Choroid plexus epithelial cell (primary cell): Measurements from ENCODE around the gene KIFC1.
A peak's percentile ranks its signal among the peaks of the same experiment; 100 is the strongest.
"Not testable (repeated sequence)": the region's sequence is repeated elsewhere in the genome, so short reads cannot be mapped to it uniquely, and the experiment has no call there.

ENCODE experiments used
- DNase-seq: peaks from one replicate; pipeline ENCODE4 v3.0.0-alpha.2; 2010; ENCODE audit warnings: low read depth
- H3K4me3 ChIP-seq: 2 replicates; pipeline ENCODE4 v1.5.1; 2011; ENCODE audit warnings: low read depth, mild to moderate bottlenecking, control low read depth, low read length, moderate library complexity
- CTCF ChIP-seq: conservative IDR thresholded peaks from 2 replicates; pipeline ENCODE4 v1.5.1; 2011; ENCODE audit warnings: low read depth, mild to moderate bottlenecking, control low read depth, inconsistent platforms, low read length, moderate library complexity

Gene KIFC1

GRCh38 chr6:33391278-33391921 is at the start of gene KIFC1:
Gene KIFC1 (plus strand): TSS chr6:33391823. CDS start chr6:33391986, 163 bp downstream.
- peak; percentile 93 for TF ChIP-seq CTCF
- peak within 1 kb of the TSS; percentile 72 for H3K4me3 ChIP-seq
- peak; percentile 100 for DNase-seq

- H3K4me3 ChIP-seq, DNase-seq: not testable (repeated sequence)
These were observed 48.0 kb upstream of the KIFC1 start for GRCh38 chr6:33343606-33343952.

GRCh38 chr6:33343953-33344611 is 47.5 kb upstream of the KIFC1 start:
- DNase-seq = no peak
- H3K4me3 ChIP-seq = no peak overlapping the region
- TF ChIP-seq CTCF = no peak

GRCh38 chr6:33344701-33345697 is 46.6 kb upstream of the KIFC1 start:
- peak; percentile 64 for TF ChIP-seq CTCF
- DNase-seq = peak; percentile 94
- no peak overlapping the region for H3K4me3 ChIP-seq

GRCh38 chr6:33346972-33347371 is 44.7 kb upstream of the KIFC1 start:
- DNase-seq = peak; percentile 32
- H3K4me3 ChIP-seq = not testable (repeated sequence)

- H3K4me3 ChIP-seq = no peak overlapping the region
- no peak for TF ChIP-seq CTCF
- DNase-seq = no peak
These were observed 43.8 kb upstream of the KIFC1 start for GRCh38 chr6:33347816-33348215.

- not testable (repeated sequence) for DNase-seq, H3K4me3 ChIP-seq
These were observed 35.8 kb upstream of the KIFC1 start for GRCh38 chr6:33355860-33356259.

GRCh38 chr6:33356295-33356694 is 35.3 kb upstream of the KIFC1 start:
- H3K4me3 ChIP-seq = no peak overlapping the region
- no peak for DNase-seq
- TF ChIP-seq CTCF = no peak

GRCh38 chr6:33357160-33357871 is 34.3 kb upstream of the KIFC1 start:
- DNase-seq, H3K4me3 ChIP-seq: not testable (repeated sequence)
